ENCODE measurements around the gene CLMP.

DNA sequence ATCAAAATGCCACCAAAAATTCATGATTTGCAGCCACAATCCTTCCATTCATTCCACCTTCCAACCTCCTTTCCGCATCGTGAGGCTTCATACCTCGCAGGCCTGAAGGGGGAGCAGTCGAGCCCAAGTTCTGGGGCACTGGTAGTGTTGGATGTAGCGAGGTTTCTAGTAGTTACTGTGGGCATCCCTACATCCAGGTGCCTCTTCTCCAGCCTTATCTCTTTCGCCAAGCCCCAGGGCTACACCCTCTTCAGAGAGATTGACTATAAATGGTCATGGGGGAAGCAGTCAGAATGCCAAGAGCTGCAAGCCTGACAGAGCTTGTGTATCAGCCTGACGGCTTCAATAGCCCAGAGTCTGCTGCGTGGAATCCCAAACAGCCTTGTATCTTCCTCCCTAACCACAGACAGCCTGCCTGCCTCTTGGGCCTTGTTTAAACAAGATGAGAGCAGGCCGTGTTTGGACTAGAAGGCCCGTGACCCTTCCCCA, 28.9 kb downstream of the CLMP start:
- TF ChIP-seq POLR2A (IDR thresholded peaks at IDR 0.05; ENCODE audit: low read depth) = no peak
- TF ChIP-seq EP300 (IDR thresholded peaks at IDR 0.05) = no peak

Measured in esophagus muscularis mucosa (tissue), 2 donors.